ENCODE results near the gene FATE1. TPM values are rescaled to one million over a fixed set of nuclear protein-coding genes. Genes with fewer than 3 reads are reported as not detected.

FATE1 gene
- total and polyA plus RNA-seq, 2 of the 8 experiments (the other 6 are each of a cell fraction or from before 2014, with no cell fraction given): 0.12 TPM; not detected in 1

DNA sequence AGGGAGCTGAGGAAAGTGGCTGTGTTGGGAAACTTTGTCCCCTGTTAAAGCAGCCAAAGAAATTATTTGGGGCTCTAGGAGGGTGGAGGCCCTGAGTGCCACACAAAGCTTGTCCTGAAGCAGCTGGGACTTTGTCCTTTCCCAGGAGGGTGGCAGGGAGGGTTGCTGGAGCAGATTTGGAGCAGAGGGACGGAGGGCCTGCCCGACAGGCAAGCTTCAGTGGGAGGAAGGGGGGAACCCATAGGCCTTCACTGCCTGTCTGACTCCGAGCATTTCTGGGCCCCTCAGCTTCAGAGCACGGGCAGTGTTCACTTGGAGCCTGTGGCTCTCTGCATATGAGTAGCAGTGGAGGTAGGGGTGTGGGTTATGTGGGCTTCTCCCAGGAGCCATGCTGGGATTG lies 11.5 kb downstream of the FATE1 start:
- Histone ChIP-seq H3K9me3 (ENCODE audit: insufficient read depth in 2 of 2, low read depth in 1 of 2, low read length in 1 of 2) (no peaks in the 10 kb centered on the region), H3K27ac (ENCODE audit: low read depth, low read length) (no peak overlapping the region), H2BK12ac (ENCODE audit: low read depth, low read length) (no peak overlapping the region), H3K18ac (ENCODE audit: extremely low read depth, low read length) (no peak overlapping the region), H3K79me2 (ENCODE audit: control insufficient read depth in 1 of 2, insufficient read depth in 2 of 2, low read length in 2 of 2) (no peaks in the 10 kb centered on the region), H3K4me1 (replicated peaks in 1 of 4; ENCODE audit: control insufficient read depth in 3 of 4, insufficient read depth in 4 of 4, low read length in 3 of 4) (peaks cover 0 to 6% (median 4%) of the 10 kb centered on the region in 4 experiments; a peak in 2 of 7 replicates), H2BK120ac (replicated peaks; ENCODE audit: low read depth, low read length) (no peak overlapping the region), H3K9ac (replicated peaks in 1 of 4; ENCODE audit: extremely low read depth in 1 of 4, low read depth in 3 of 4, low read length in 3 of 4) (no peak overlapping the region), H2BK5ac (ENCODE audit: low read depth, low read length) (no peak overlapping the region), H4K20me1 (replicated peaks in 1 of 2; ENCODE audit: control insufficient read depth in 1 of 2, insufficient read depth in 2 of 2, low read length in 2 of 2) (no peaks in the 10 kb centered on the region), H3K4me2 (ENCODE audit: insufficient read depth in 1 of 2, low read depth in 2 of 2, low read length in 2 of 2) (no peak overlapping the region), H2BK15ac (ENCODE audit: low read length) (no peak overlapping the region), H3K23me2 (ENCODE audit: low read depth, low read length) (no peaks in the 10 kb centered on the region), H3K27me3 (replicated peaks in 1 of 4; ENCODE audit: control insufficient read depth in 3 of 4, extremely low read depth in 1 of 4, insufficient read depth in 3 of 4, low read length in 3 of 4) (peaks cover 0 to 4% (median 0%) of the 10 kb centered on the region in 4 experiments; a peak in 3 of 7 replicates), H3K14ac (ENCODE audit: insufficient read length) (no peak overlapping the region), H3K56ac (replicated peaks; ENCODE audit: insufficient read length, low read depth, low read length) (no peak overlapping the region), H4K8ac (ENCODE audit: extremely low read depth, insufficient read depth, low read length) (no peak overlapping the region; the same call in 1 of the 2 replicates), H3K79me1 (ENCODE audit: low read depth, low read length) (no peaks in the 10 kb centered on the region), H4K5ac (ENCODE audit: insufficient read length, low read depth, low read length) (no peak overlapping the region), H2AFZ (ENCODE audit: low read length) (no peak overlapping the region), H3K36me3 (ENCODE audit: control insufficient read depth in 2 of 4, insufficient read depth in 4 of 4, low read length in 3 of 4) (no peaks in the 10 kb centered on the region), H2AK5ac (ENCODE audit: low read depth, low read length) (no peak overlapping the region), H3K4me3 (ENCODE audit: extremely low read depth in 1 of 4, insufficient read depth in 2 of 4, low read depth in 3 of 4, low read length in 4 of 4) (no peak overlapping the region), H3K4ac (replicated peaks; ENCODE audit: insufficient read length, low read depth, low read length) (no peak overlapping the region), H2BK20ac (ENCODE audit: low read length) (no peak overlapping the region), H3K23ac (ENCODE audit: insufficient read length) (no peak overlapping the region), H4K91ac (replicated peaks; ENCODE audit: insufficient read length, low read length) (no peak overlapping the region)
- WGBS, 2 experiments (ENCODE audit: extremely low coverage in 1 of 2, insufficient coverage in 1 of 2, insufficient read length in 1 of 2, insufficient replicate concordance in 2 of 2, low coverage in 1 of 2, low lambda C conversion rate in 2 of 2, missing lambda C conversion rate in 1 of 2): 100% methylated on average over 1 of the region's 4 CpGs; no CpG with 5 or more reads in 1 of the 2 experiments
- POLR2A ChIA-PET (ENCODE audit: partially characterized antibody): no interaction called here
- no peak for FAIRE-seq
- no peak for DNase-seq (ENCODE audit: low read depth in 1 of 2, low spot score in 2 of 2)
- CTCF ChIA-PET (ENCODE audit: partially characterized antibody): interaction anchor here (0.6 to 2.5 kb wide), 5 partner anchors 13 to 1149 kb away, joined by 3 to 9 read pairs (median 3); no protein-coding TSS in a partner anchor
- TF ChIP-seq PHF8 (conservative IDR thresholded peaks at IDR 0.05; ENCODE audit: low read depth, low read length) (no peak), TCF12 (IDR thresholded peaks at IDR 0.05; ENCODE audit: low read depth, low read length) (no peak), JUND (IDR thresholded peaks at IDR 0.05; ENCODE audit: low read length) (no peak), SP2 (IDR thresholded peaks at IDR 0.05; ENCODE audit: low read length) (no peak), CEBPB (IDR thresholded peaks at IDR 0.05; ENCODE audit: low read depth, low read length) (no peak), SIN3A (conservative IDR thresholded peaks at IDR 0.05 in 1 of 2, IDR thresholded peaks at IDR 0.05 in 1 of 2; ENCODE audit: low read depth in 1 of 2, low read length in 2 of 2) (no peak), KDM1A (IDR thresholded peaks at IDR 0.05; ENCODE audit: borderline replicate concordance, low read length) (no peak), CBX5 (IDR thresholded peaks at IDR 0.05; ENCODE audit: low read depth, low read length) (no peak), RAD21 (IDR thresholded peaks at IDR 0.05 in 1 of 2, conservative IDR thresholded peaks at IDR 0.05 in 1 of 2; ENCODE audit: low read depth in 2 of 2, low read length in 2 of 2) (no peak), TAF1 (IDR thresholded peaks at IDR 0.05; ENCODE audit: low read depth, low read length) (no peak), CREB1 (IDR thresholded peaks at IDR 0.05) (no peak), TEAD4 (IDR thresholded peaks at IDR 0.05; ENCODE audit: low read depth, low read length) (no peak)
- TF ChIP-seq, protein P1, sequence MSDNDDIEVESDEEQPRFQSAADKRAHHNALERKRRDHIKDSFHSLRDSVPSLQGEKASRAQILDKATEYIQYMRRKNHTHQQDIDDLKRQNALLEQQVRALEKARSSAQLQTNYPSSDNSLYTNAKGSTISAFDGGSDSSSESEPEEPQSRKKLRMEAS (IDR thresholded peaks at IDR 0.05): no peak
- TF ChIP-seq, protein P2, sequence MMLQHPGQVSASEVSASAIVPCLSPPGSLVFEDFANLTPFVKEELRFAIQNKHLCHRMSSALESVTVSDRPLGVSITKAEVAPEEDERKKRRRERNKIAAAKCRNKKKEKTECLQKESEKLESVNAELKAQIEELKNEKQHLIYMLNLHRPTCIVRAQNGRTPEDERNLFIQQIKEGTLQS (IDR thresholded peaks at IDR 0.05; ENCODE audit: insufficient read depth, low read depth, low read length): no peak

Data from H1 (cell line).